IMR-90 (cell line): Measurements from ENCODE around the gene SUN5. TPM values are rescaled to one million over a fixed set of nuclear protein-coding genes. Genes with fewer than 3 reads are reported as not detected.

ENCODE experiments used
- ATAC-seq: fragments of 200-7000 bp; cut with Tn5 transposase; 2 replicates; pipeline ENCODE4 v1.9.1; 2020; ENCODE audit warnings: low read depth, mild to moderate bottlenecking, moderate library complexity
- BruUV-seq: library from RNA; stranded (reverse); fragments of 400-500 nt; replicated peaks from 2 replicates; lab custom pipeline; 2021; lab: Mats Ljungman, UMichigan
- CTCF ChIA-PET: fragments of 300-600 bp; formaldehyde crosslinking; extraction: SDS; loops from one replicate; lab custom pipeline; 2021; ENCODE audit warnings: antibody characterized with exemption; lab: Yijun Ruan, JAX
- POLR2A ChIA-PET: fragments of 300-600 bp; sonication (Branson Sonifier 250); formaldehyde crosslinking; loops from one replicate; lab custom pipeline; 2022; ENCODE audit warnings: antibody characterized with exemption; ENCODE audit not compliant: unreplicated experiment; lab: Charles Lee
- DNase-seq: peaks from one replicate; pipeline ENCODE4 v3.0.0; 2013
- H2AFZ ChIP-seq: replicated peaks from 2 replicates; pipeline ENCODE3; 2013; ENCODE audit warnings: low read length, mild to moderate bottlenecking; ENCODE audit not compliant: poor library complexity
- H2AK5ac ChIP-seq: 2 replicates; pipeline ENCODE4 v1.6.1; 2013; ENCODE audit warnings: low read depth, low read length, inconsistent platforms
- H2AK9ac ChIP-seq: replicated peaks from 2 replicates; pipeline ENCODE3; 2013; ENCODE audit warnings: mild to moderate bottlenecking, low read depth, low read length, moderate library complexity; ENCODE audit not compliant: poor library complexity
- H2BK120ac ChIP-seq: 2 replicates; pipeline ENCODE4 v1.6.1; 2013; ENCODE audit warnings: low read depth, low read length, inconsistent platforms
- H2BK15ac ChIP-seq: 3 replicates; pipeline ENCODE4 v1.6.1; 2013; ENCODE audit warnings: low read depth, low read length, inconsistent platforms
- H2BK20ac ChIP-seq: 2 replicates; pipeline ENCODE4 v1.6.1; 2013; ENCODE audit warnings: low read depth, mild to moderate bottlenecking, inconsistent platforms, low read length, moderate library complexity
- H2BK5ac ChIP-seq: 2 replicates; pipeline ENCODE4 v1.6.1; 2013; ENCODE audit warnings: mild to moderate bottlenecking, low read depth, low read length, inconsistent platforms; ENCODE audit not compliant: poor library complexity, severe bottlenecking
- H3K14ac ChIP-seq: replicated peaks from 2 replicates; pipeline ENCODE4 v1.6.1; 2013; ENCODE audit warnings: low read depth, low read length, inconsistent platforms
- H3K18ac ChIP-seq: 2 replicates; pipeline ENCODE4 v1.6.1; 2013; ENCODE audit warnings: low read depth, low read length, control low read depth
- H3K23ac ChIP-seq: 2 replicates; pipeline ENCODE4 v1.6.1; 2013; ENCODE audit warnings: low read depth, low read length, inconsistent platforms
- H3K27ac ChIP-seq: 2 replicates; pipeline ENCODE4 v1.5.1; 2013; ENCODE audit warnings: mild to moderate bottlenecking, control low read depth, low read length; ENCODE audit not compliant: insufficient read depth
- H3K27me3 ChIP-seq: 2 replicates; pipeline ENCODE4 v1.6.1; 2013; ENCODE audit warnings: low read length; ENCODE audit not compliant: control insufficient read depth, insufficient read depth
- H3K36me3 ChIP-seq: 2 replicates; pipeline ENCODE4 v1.6.1; 2013; ENCODE audit warnings: low read length, mixed read lengths; ENCODE audit not compliant: control insufficient read depth, insufficient read depth
- H3K4ac ChIP-seq: 2 replicates; pipeline ENCODE4 v1.6.1; 2013; ENCODE audit warnings: low read depth, low read length, inconsistent platforms
- H3K4me1 ChIP-seq: 2 replicates; pipeline ENCODE4 v1.6.1; 2013; ENCODE audit warnings: low read length, mixed read lengths; ENCODE audit not compliant: control insufficient read depth, insufficient read depth
- H3K4me2 ChIP-seq: 2 replicates; pipeline ENCODE4 v1.6.1; 2013; ENCODE audit warnings: low read depth, mild to moderate bottlenecking, control low read depth, low read length, moderate library complexity
- H3K4me3 ChIP-seq: 2 replicates; pipeline ENCODE4 v1.5.1; 2013; ENCODE audit warnings: low read depth, mild to moderate bottlenecking, control low read depth, low read length, moderate library complexity; ENCODE audit not compliant: insufficient read depth
- H3K56ac ChIP-seq: 2 replicates; pipeline ENCODE4 v1.6.1; 2013; ENCODE audit warnings: low read length, inconsistent platforms; ENCODE audit not compliant: insufficient read depth; ENCODE audit errors: extremely low read depth
- H3K79me1 ChIP-seq, 2 experiments: 2 replicates each; pipeline ENCODE4 v1.6.1; 2013; ENCODE audit warnings: low read length in 2 of 2, inconsistent platforms in 1 of 2, low read depth in 1 of 2
- H3K9ac ChIP-seq: 2 replicates; pipeline ENCODE4 v1.6.1; 2013; ENCODE audit warnings: low read depth, low read length, control low read depth
- H3K9me1 ChIP-seq: 2 replicates; pipeline ENCODE4 v1.6.1; 2013; ENCODE audit warnings: low read length, inconsistent platforms; ENCODE audit not compliant: insufficient read depth
- H3K9me3 ChIP-seq: 2 replicates; pipeline ENCODE4 v1.6.1; 2013; ENCODE audit warnings: low read length; ENCODE audit not compliant: control insufficient read depth, insufficient read depth
- H4K20me1 ChIP-seq: 2 replicates; pipeline ENCODE4 v1.6.1; 2013; ENCODE audit warnings: low read length, inconsistent platforms; ENCODE audit not compliant: insufficient read depth
- H4K5ac ChIP-seq: 2 replicates; pipeline ENCODE4 v1.6.1; 2013; ENCODE audit warnings: mild to moderate bottlenecking, low read depth, low read length, control low read depth
- H4K8ac ChIP-seq, 2 experiments: 2 replicates each; pipeline ENCODE4 v1.6.1; 2013; ENCODE audit warnings: low read depth in 2 of 2, low read length in 2 of 2, control low read depth in 1 of 2, inconsistent platforms in 1 of 2
- H4K91ac ChIP-seq: 2 replicates; pipeline ENCODE4 v1.6.1; 2013; ENCODE audit warnings: low read depth, low read length, inconsistent platforms; ENCODE audit not compliant: insufficient read depth
- BHLHE40 ChIP-seq: fragments of 150-350 bp; IDR thresholded peaks from 2 replicates; pipeline ENCODE4 v1.6.1; 2016; ENCODE audit warnings: mild to moderate bottlenecking, low read depth, low read length
- CTCF ChIP-seq: conservative IDR thresholded peaks from 2 replicates; pipeline ENCODE4 v1.5.1; 2012; ENCODE audit warnings: mild to moderate bottlenecking, low read depth, low read length, improper control_type of control experiment
- ELK1 ChIP-seq: fragments of 150-350 bp; IDR thresholded peaks from 2 replicates; pipeline ENCODE4 v1.6.1; 2016; ENCODE audit warnings: low read depth, mild to moderate bottlenecking, low read length, moderate library complexity, borderline replicate concordance
- MXI1 ChIP-seq: IDR thresholded peaks from 2 replicates; pipeline ENCODE4 v1.6.1; 2012; ENCODE audit warnings: low read depth, mild to moderate bottlenecking, low read length, moderate library complexity, borderline replicate concordance
- POLR2A ChIP-seq: IDR thresholded peaks from 2 replicates; pipeline ENCODE4 v1.6.1; 2012; ENCODE audit warnings: mild to moderate bottlenecking, low read depth, low read length
- RAD21 ChIP-seq: IDR thresholded peaks from 2 replicates; pipeline ENCODE4 v1.6.1; 2012; ENCODE audit warnings: low read length, improper control_type of control experiment
- RCOR1 ChIP-seq: IDR thresholded peaks from 2 replicates; pipeline ENCODE4 v1.6.1; 2012; ENCODE audit warnings: mild to moderate bottlenecking, low read length, improper control_type of control experiment; ENCODE audit not compliant: insufficient replicate concordance
- RFX5 ChIP-seq: IDR thresholded peaks from 2 replicates; pipeline ENCODE4 v1.8.0; 2012; ENCODE audit warnings: low read depth, mild to moderate bottlenecking, low read length, moderate library complexity
- SMC3 ChIP-seq: fragments of 150-350 bp; IDR thresholded peaks from 2 replicates; pipeline ENCODE4 v1.6.1; 2016; ENCODE audit warnings: low read depth, mild to moderate bottlenecking, antibody characterized with exemption, low read length, moderate library complexity
- WGBS, 2 experiments: methylation state at CpG; one replicate each; pipeline versions ENCODE4 v1.1.5 to v1.1.7; 2013; ENCODE audit warnings: missing lambda C conversion rate in 2 of 2; ENCODE audit not compliant: insufficient read length in 1 of 2; ENCODE audit errors: extremely low coverage in 2 of 2; 5-methylcytosine and 5-hydroxymethylcytosine counted together
- dilution Hi-C: fragments of 300-500 bp; cut with HindIII; formaldehyde crosslinking; loops from one replicate; pipeline ENCODE4 v1.14.3; 2018; ENCODE audit warnings: low sequenced_read_pairs; ENCODE audit not compliant: unreplicated experiment
- in situ Hi-C: fragments of 300-500 bp; cut with MboI; formaldehyde crosslinking; loops from 3 replicates; pipeline ENCODE4 v1.14.3; 2019; ENCODE audit warnings: low sequenced_read_pairs, inconsistent platforms, mixed read lengths
- intact Hi-C: fragments of 100-400 bp; cut with micrococcal nuclease; formaldehyde crosslinking; loops from 2 replicates; pipeline ENCODE4 v1.10.0; 2022
- polyA plus RNA-seq, 3 experiments: library from polyadenylated mRNA; depleted of rRNA; stranded (reverse); fragments of >200 nt; gene quantifications; 2 replicates each; pipeline ENCODE4 v1.2.3, GENCODE V29; 2012; ENCODE audit warnings: low replicate concordance in 1 of 3
- total RNA-seq: library from RNA; depleted of rRNA; stranded (reverse); fragments of >200 nt; gene quantifications from 2 replicates; pipeline ENCODE4 v1.2.3, GENCODE V29; 2012

The SUN5 gene
- total and polyA plus RNA-seq, 2 of the 4 experiments (the other 2 are of a cell fraction): not detected

GRCh38 chr20:33015700-33016580 lies 11.7 kb upstream of the SUN5 start:
- intact Hi-C loops: no loop called here
- CTCF ChIA-PET: no interaction called here

More at GRCh38 chr20:33015700-33016580, 11.7 kb upstream of the SUN5 start:
- H3K4me2 ChIP-seq: no peak overlapping the region
- H3K79me1 ChIP-seq: no peaks in the 10 kb centered on the region
- no peak overlapping the region for H2BK5ac ChIP-seq
- ATAC-seq: no peak
- no peak overlapping the region for H3K4me3 ChIP-seq
- no peaks in the 10 kb centered on the region for H3K36me3 ChIP-seq
- TF ChIP-seq RCOR1 (no peak), ELK1 (no peak), BHLHE40 (no peak), MXI1 (no peak), CTCF (no peak), RAD21 (no peak), SMC3 (no peak), POLR2A (no peak), RFX5 (no peak)
- no peak overlapping the region for H4K8ac ChIP-seq
- no peaks in the 10 kb centered on the region for H3K9me1 ChIP-seq
- H2BK15ac ChIP-seq: no peak overlapping the region
- no peaks in the 10 kb centered on the region for H3K4me1 ChIP-seq
- H3K56ac ChIP-seq: no peak overlapping the region
- no peak overlapping the region for H3K23ac ChIP-seq
- BruUV-seq: no TSS peak
- no peak for DNase-seq
- H3K4ac ChIP-seq: no peak overlapping the region
- no peak overlapping the region for H3K27ac ChIP-seq
- WGBS, 2 experiments: 33% methylated on average over 4 of the region's 15 CpGs; no CpG with 5 or more reads in 1 of the 2 experiments
- no peak overlapping the region for H4K5ac ChIP-seq
- H2BK120ac ChIP-seq: no peak overlapping the region
- H3K14ac ChIP-seq: no peak overlapping the region
- H2AK9ac ChIP-seq: peak overlapping the region; percentile 24
- no peak overlapping the region for H3K9ac ChIP-seq
- dilution Hi-C loops (no loop called here), in situ Hi-C loops (no loop called here)
- H2AK5ac ChIP-seq: no peak overlapping the region
- H4K91ac ChIP-seq: no peak overlapping the region
- H2AFZ ChIP-seq: no peak overlapping the region
- H3K18ac ChIP-seq: no peak overlapping the region
- no peak overlapping the region for H2BK20ac ChIP-seq
- POLR2A ChIA-PET: no interaction called here
- H3K9me3 ChIP-seq: no peaks in the 10 kb centered on the region
- H3K27me3 ChIP-seq: peaks cover 14% of the 10 kb centered on the region
- no peaks in the 10 kb centered on the region for H4K20me1 ChIP-seq
